22Rv1 (cell line): Measurements from ENCODE around the gene KIAA1210.

Source experiments
- H3K27ac ChIP-seq: fragments of 450-650 bp; 2 replicates; pipeline ENCODE4 v1.5.1; 2017
- CTCF ChIP-seq: fragments of 450-650 bp; IDR thresholded peaks from 2 replicates; pipeline ENCODE4 v1.5.1; 2017; ENCODE audit warnings: mild to moderate bottlenecking
- ZFX ChIP-seq: fragments of 450-650 bp; IDR thresholded peaks from 2 replicates; pipeline ENCODE4 v1.6.1; 2017; ENCODE audit warnings: antibody characterized with exemption, borderline replicate concordance

KIAA1210 gene

GRCh38 chrX:119063428-119063827, 64.2 kb downstream of the KIAA1210 start:
- TF ChIP-seq CTCF (no peak), ZFX (no peak)

GRCh38 chrX:119062750-119063374, 64.8 kb downstream of the KIAA1210 start:
- no peak overlapping the region for H3K27ac ChIP-seq
- TF ChIP-seq CTCF (no peak), ZFX (no peak)

More at GRCh38 chrX:119063428-119063827, 64.2 kb downstream of the KIAA1210 start:
- no peak overlapping the region for H3K27ac ChIP-seq

DNA sequence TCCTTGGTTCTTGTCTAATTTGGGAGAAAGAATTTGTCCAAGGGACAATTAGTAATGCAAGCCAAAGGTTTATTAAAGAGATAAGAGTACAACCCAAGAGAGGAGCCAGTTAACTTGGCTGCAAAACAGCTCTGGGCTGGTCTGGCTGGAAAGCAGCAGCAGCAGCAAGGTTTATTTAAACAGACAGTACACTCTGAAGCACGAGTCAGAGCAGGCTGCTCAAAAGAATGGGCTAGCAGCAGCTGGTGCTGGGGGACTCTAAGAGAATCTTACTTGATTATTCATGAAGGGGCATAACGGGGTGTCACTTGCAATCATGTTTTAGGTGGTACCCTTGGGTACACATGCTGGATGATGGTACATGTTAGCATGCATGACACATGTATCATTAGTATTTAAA, 71.9 kb downstream of the KIAA1210 start:
- TF ChIP-seq CTCF (no peak), ZFX (no peak)
- no peak overlapping the region for H3K27ac ChIP-seq

GRCh38 chrX:119045884-119046283, 81.7 kb downstream of the KIAA1210 start:
- H3K27ac ChIP-seq = no peak overlapping the region
- TF ChIP-seq ZFX = no peak
- TF ChIP-seq CTCF = no peak

DNA sequence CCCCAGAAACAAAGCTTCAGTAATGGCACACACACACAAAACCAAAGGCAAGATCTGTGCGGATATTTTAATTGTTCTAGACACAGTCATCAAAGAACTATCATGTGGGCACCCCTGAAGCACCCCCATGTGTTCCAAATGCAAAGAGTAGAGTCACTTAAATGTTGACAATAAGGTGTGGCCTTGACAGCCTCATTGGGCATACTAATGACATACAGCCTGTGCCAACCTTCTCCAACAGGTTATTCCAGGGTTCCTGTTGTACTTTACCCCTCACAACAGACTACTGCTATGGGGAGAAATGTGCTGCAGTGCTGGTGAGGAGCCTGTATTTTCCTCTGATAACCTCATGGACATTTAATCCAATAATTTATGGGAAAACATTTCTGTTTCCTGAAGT, 84.6 kb downstream of the KIAA1210 start:
- TF ChIP-seq ZFX (no peak), CTCF (no peak)
- no peak overlapping the region for H3K27ac ChIP-seq

DNA sequence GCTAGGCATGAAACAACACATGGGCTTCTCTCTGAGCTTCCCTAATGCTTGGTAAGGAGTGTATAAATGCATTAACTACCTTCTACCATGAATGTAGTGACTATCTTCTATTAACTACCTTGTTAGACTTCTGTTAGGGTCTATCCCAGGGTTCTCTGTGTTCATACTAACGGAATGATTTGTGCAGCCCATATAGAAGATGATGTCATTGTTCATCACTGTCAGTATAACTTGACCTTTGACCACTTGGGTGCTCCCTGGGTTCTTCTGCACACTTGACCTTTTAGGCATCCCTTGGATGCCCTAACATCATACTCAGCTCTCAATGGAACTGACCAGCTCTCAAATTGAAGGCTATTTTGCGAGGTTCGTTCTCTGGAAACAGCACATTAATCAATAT, 85.6 kb downstream of the KIAA1210 start:
- H3K27ac ChIP-seq = no peak overlapping the region
- no peak for TF ChIP-seq CTCF

DNA sequence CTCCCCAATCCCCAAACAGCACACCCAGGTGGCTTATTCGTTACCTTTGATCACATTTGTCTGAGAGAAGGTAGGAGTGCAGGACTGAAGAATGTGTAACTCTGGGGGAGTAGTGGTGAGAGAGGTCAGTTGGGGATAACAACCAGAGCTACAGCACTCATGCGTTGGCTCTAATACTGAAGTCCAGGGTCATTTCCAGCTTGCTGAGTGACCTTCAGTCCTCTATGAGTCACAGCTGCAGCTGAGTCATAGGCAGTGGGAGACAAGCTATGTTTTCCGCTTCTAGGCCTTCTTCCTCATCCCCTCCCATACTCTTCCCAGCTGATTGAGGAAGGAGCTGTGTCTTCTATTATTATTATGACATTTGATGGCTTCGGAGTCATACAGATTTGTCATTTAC, 86.4 kb downstream of the KIAA1210 start:
- H3K27ac ChIP-seq = no peak overlapping the region
- TF ChIP-seq CTCF (no peak), ZFX (no peak)
